Retinal pigment epithelial cell (primary cell): ENCODE measurements around the gene KCNAB1.
A peak's percentile ranks its signal among the peaks of the same experiment; 100 is the strongest.

Experiments
- DNase-seq: peaks from one replicate; pipeline ENCODE4 v3.0.0-alpha.2; 2010; ENCODE audit warnings: low read depth
- H3K4me3 ChIP-seq: 2 replicates; pipeline ENCODE4 v1.5.1; 2011; ENCODE audit warnings: mild to moderate bottlenecking, low read length, control low read depth, moderate library complexity
- TF ChIP-seq, protein P1 (sequence below): conservative IDR thresholded peaks from 2 replicates; pipeline ENCODE4 v1.5.1; 2011; ENCODE audit warnings: low read depth, low read length, control low read depth, inconsistent platforms

Gene KCNAB1

DNA sequence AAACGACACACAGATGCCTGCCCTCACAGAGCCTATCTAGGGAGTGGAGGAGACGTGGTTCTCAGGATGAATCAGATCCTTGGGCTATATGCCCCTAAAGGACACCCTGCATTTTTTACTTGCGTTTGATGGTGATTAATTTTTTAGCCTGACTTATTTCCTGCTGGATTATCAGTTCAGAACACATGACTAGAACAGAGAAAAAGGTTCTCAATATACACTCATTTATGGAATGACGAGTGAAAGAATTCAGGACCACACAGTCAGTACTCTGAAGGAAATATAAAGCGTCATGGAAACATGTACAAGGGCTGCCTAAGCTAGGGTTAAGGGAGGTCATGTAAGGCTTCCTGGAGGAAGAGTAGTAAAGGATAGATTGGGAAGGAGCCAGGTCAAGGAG, 312.8 kb downstream of the KCNAB1 start:
- no peak for DNase-seq
- TF ChIP-seq, protein P1, sequence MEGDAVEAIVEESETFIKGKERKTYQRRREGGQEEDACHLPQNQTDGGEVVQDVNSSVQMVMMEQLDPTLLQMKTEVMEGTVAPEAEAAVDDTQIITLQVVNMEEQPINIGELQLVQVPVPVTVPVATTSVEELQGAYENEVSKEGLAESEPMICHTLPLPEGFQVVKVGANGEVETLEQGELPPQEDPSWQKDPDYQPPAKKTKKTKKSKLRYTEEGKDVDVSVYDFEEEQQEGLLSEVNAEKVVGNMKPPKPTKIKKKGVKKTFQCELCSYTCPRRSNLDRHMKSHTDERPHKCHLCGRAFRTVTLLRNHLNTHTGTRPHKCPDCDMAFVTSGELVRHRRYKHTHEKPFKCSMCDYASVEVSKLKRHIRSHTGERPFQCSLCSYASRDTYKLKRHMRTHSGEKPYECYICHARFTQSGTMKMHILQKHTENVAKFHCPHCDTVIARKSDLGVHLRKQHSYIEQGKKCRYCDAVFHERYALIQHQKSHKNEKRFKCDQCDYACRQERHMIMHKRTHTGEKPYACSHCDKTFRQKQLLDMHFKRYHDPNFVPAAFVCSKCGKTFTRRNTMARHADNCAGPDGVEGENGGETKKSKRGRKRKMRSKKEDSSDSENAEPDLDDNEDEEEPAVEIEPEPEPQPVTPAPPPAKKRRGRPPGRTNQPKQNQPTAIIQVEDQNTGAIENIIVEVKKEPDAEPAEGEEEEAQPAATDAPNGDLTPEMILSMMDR = no peak
- no peak overlapping the region for H3K4me3 ChIP-seq

DNA sequence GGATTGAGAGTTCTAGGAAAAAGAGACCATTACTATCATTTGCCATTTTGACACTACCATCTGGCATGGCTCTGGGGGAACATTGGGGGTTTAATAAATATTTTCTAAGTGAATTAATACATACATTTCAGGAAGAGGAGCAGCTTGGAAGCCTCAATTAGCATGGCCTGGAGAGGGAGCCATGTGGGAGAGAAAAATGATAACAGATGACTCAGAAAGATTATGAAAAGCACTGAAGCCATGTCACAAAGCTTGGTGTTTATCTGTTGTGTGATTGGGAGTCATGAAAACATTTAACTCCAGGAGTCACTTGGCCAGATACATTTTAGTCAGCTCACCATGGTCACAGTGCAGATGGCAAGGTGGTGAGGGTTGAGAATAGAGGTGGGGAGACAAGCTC, 313.5 kb downstream of the KCNAB1 start:
- DNase-seq = no peak
- TF ChIP-seq, protein P1 = no peak
- no peak overlapping the region for H3K4me3 ChIP-seq

DNA sequence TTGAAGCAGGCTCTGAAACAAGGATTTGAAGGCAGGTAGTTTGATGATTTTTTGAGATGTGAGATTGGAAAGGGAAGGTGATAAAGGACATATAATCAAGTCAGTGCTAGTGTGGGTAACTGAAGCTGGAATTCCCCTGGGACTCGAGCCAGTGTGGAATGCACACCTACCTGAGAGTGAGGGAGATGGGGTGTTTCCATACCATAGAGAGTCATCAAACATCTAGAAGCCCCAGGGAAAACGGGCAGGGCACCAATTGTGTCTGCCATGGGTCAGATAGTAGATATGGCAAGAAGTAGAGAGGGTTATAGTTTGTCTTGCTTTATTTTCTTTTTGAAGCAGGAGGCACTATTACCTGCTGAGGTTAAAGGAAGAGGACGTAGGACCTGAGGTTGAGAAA, 314.5 kb downstream of the KCNAB1 start:
- DNase-seq = no peak
- TF ChIP-seq, protein P1 = no peak
- no peak overlapping the region for H3K4me3 ChIP-seq

DNA sequence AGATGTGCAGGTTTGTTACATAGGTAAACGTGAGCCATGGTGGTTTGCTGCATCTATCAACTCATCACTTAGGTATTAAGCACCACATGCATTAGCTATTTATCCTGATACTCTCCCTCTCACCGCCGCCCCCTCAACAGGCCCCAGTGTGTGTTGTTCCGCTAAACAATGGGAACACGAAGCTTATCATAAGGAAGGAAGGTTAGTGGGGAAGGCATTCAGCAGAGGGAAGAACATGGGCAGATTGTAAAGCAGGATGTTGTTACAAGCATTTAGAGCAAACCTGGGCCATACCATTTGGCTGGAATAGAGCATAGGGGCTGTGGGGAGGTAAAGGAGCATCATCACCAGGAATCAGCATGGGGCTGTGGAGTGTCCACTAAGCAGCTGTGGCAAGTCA, 322.7 kb downstream of the KCNAB1 start:
- TF ChIP-seq, protein P1 = no peak
- no peak overlapping the region for H3K4me3 ChIP-seq
- DNase-seq = no peak

DNA sequence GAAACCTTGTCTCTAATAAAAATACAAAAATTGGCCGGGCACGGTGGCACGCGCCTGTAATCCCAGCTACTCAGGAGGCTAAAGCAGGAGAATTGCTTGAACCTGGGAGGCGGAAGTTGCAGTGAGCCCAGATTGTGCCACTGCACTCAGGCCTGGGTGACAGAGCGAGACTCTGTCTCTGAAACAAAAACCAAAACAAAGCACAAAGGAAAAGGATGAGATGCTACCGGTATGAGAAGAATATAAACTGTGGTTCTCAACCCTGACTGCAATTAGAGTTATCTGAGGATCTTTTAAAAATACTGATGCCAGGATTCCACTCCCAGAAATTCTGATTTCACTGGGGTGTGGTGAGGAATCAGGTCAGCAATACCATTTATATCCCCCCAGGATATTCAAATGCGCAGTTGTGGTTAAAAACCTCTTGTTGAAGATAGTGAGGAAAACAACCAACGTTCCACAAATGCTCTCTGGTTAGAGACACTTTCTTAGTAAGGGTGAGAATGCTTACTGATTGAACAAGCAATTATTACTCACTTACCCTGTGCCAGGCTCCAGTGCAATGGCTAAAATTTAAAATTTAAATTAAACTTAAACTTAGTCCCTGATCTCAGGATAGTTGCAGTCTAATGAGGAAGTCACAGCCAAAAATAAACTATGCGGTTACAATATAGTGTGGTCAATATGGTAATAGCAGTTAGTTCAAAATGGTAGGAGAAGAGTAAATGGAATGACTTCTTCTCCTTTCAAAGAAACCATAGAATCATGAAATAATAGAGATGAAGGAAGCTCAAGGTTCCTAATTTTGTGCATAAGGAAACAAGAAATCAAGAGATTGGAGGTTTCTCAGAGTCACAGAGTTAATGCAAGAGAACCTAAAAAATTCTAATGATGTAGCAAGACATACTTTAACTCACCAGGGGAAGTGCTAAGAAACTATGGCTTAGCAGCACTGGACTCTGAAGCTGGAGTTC, 325.0 kb downstream of the KCNAB1 start:
- DNase-seq = no peak
- TF ChIP-seq, protein P1 = no peak

DNA sequence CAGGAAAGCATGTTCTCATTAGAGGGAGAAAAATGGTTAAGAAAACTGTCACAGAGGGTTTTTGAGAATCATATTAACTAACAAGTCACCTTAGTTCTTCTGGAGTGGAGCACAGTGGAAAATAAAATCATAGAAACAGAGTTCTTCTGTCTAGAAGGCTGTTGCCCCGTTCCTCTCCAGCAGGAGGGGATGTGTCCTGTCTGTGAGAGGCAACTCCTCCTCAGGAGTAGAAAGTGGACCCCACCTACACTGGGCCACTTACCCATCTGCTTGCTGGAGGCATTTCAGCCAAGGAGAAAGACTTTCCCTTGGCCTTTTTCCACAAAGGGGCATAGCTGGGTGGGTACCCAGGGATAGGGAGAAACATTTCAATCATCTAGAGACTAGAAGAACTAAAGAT, 327.9 kb downstream of the KCNAB1 start:
- TF ChIP-seq, protein P1 = peak; percentile 75
- DNase-seq = no peak
- no peak overlapping the region for H3K4me3 ChIP-seq

More for the DNA sequence above, 325.0 kb downstream of the KCNAB1 start:
- H3K4me3 ChIP-seq = no peak overlapping the region
